ENCODE results near the gene NUBPL.
"Not testable (repeated sequence)": the region's sequence is repeated elsewhere in the genome, so short reads cannot be mapped to it uniquely, and the experiment has no call there.

Gene NUBPL

DNA sequence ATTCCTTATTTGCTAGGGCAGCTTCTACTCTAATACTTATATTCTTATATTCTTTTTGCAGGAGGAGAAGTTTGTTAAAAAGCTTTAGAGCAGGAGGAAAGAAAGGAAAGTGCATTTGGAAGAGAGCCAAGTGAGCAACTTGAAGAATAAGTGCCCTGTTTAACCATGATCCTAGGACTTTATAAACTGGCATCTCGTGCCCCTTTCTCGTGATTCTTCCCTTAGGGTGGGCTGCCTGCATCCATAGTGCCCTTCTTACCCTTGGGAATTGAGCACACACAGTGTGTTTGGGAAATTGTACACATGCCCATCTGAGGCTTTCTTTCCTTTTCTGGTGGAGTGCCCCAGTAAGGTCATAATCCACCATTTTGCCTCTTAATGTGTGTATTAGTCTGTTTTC, 141.9 kb downstream of the NUBPL start:
- no peak for TF ChIP-seq CTCF (conservative IDR thresholded peaks at IDR 0.05; ENCODE audit: low read depth, low read length)
- H3K36me3 ChIP-seq (ENCODE audit: insufficient read depth), result no peaks in the 10 kb centered on the region

GRCh38 chr14:31705731-31706130, 144.5 kb downstream of the NUBPL start:
- Histone ChIP-seq H3K4me3 (IDR thresholded peaks at IDR 0.05; ENCODE audit: insufficient read depth, low read depth, low read length) (no peak overlapping the region), H3K27me3 (ENCODE audit: insufficient read depth, low read depth) (no peaks in the 10 kb centered on the region), H4K20me1 (ENCODE audit: insufficient read depth) (no peaks in the 10 kb centered on the region), H3K36me3 (ENCODE audit: insufficient read depth) (no peaks in the 10 kb centered on the region), H2AFZ (ENCODE audit: low read depth) (no peak overlapping the region), H3K4me2 (no peak overlapping the region), H3K79me2 (ENCODE audit: insufficient read depth, low read depth) (no peaks in the 10 kb centered on the region), H3K4me1 (ENCODE audit: low read depth, poor library complexity, severe bottlenecking) (no peaks in the 10 kb centered on the region), H3K9ac (no peak overlapping the region), H3K27ac (no peak overlapping the region)
- TF ChIP-seq CTCF (conservative IDR thresholded peaks at IDR 0.05; ENCODE audit: low read depth, low read length), result no peak

More for the DNA sequence above, 141.9 kb downstream of the NUBPL start:
- H3K27ac ChIP-seq, result no peak overlapping the region
- H2AFZ ChIP-seq (ENCODE audit: low read depth), result no peak overlapping the region
- H3K4me2 ChIP-seq, result no peak overlapping the region
- H3K9ac ChIP-seq, result no peak overlapping the region
- no peaks in the 10 kb centered on the region for H4K20me1 ChIP-seq (ENCODE audit: insufficient read depth)
- H3K4me3 ChIP-seq (IDR thresholded peaks at IDR 0.05; ENCODE audit: insufficient read depth, low read depth, low read length), result no peak overlapping the region
- no peaks in the 10 kb centered on the region for H3K79me2 ChIP-seq (ENCODE audit: insufficient read depth, low read depth)
- H3K4me1 ChIP-seq (ENCODE audit: low read depth, poor library complexity, severe bottlenecking), result no peaks in the 10 kb centered on the region
- no peaks in the 10 kb centered on the region for H3K27me3 ChIP-seq (ENCODE audit: insufficient read depth, low read depth)

DNA sequence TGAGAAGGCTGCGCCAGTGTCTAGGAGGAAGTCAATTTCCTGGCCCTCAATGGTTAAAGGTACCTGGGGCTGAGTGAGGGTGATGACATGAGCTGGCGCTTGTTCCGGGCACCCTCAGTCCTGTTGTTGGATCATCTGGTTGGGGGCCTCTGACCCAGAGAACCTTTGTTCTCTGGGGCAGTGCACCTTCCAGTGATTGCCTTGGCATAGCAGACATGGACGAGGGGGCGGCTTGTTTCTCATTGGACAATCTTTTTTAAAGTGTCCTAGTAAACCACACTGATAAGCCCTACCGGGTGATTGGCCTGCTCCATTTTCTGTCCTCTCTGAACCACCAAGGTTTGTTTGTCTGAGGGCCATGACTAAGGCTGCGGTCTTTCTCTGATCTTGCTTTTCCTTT, 147.5 kb downstream of the NUBPL start:
- H3K4me1 ChIP-seq (ENCODE audit: low read depth, poor library complexity, severe bottlenecking); H3K27ac ChIP-seq; H3K9ac ChIP-seq; H3K36me3 ChIP-seq (ENCODE audit: insufficient read depth); H3K4me2 ChIP-seq; H2AFZ ChIP-seq (ENCODE audit: low read depth); H3K79me2 ChIP-seq (ENCODE audit: insufficient read depth, low read depth); H3K4me3 ChIP-seq (IDR thresholded peaks at IDR 0.05; ENCODE audit: insufficient read depth, low read depth, low read length); H4K20me1 ChIP-seq (ENCODE audit: insufficient read depth); H3K27me3 ChIP-seq (ENCODE audit: insufficient read depth, low read depth): not testable (repeated sequence)

DNA sequence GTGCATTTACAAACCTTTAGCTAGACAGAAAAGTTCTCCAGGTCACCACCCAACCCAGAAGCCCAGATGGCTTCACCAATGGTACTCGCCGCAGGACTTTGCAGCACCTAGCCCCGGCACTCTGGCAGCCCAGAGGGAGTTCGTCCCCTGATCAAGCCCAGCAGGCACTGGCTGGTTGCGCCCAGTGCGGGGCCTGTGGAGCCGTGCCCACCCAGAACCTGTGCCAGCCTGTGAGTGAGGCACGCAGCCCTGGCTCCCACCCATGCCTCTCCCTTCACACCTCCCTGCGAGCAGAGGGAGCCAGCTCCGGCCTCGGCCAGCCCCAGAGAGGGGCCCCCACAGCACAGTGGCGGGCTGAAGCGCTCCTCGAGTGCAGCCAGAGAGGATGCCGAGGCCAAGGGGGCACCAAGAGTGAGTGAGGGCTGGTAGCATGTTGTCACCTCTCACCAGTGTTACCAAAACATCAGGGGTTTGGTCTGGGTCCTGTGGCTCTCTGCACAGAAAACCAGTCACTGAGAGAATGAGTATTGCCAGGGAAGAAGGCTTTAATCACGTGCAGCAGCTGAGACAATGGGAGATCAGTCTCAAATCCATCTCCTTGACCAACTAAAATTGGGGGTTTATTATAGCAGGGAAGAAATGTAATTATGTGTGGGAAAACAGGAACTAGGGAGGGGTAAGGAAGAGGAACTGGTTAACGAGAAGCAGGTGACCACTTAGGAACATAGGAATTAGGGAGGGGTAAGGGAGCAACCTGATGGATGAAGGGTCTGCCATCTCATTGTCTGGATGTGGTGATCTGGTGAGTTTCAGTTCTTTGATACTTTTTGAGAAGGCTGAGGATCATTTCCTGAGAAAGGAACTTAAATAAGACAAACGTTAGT, 151.3 kb downstream of the NUBPL start:
- no peaks in the 10 kb centered on the region for H3K36me3 ChIP-seq (ENCODE audit: insufficient read depth)
- no peaks in the 10 kb centered on the region for H3K4me1 ChIP-seq (ENCODE audit: low read depth, poor library complexity, severe bottlenecking)
- H3K27ac ChIP-seq, result no peak overlapping the region
- no peak overlapping the region for H3K4me2 ChIP-seq
- no peaks in the 10 kb centered on the region for H3K79me2 ChIP-seq (ENCODE audit: insufficient read depth, low read depth)
- H4K20me1 ChIP-seq (ENCODE audit: insufficient read depth), result no peaks in the 10 kb centered on the region
- no peak overlapping the region for H3K4me3 ChIP-seq (IDR thresholded peaks at IDR 0.05; ENCODE audit: insufficient read depth, low read depth, low read length)
- H2AFZ ChIP-seq (ENCODE audit: low read depth), result no peak overlapping the region
- no peaks in the 10 kb centered on the region for H3K27me3 ChIP-seq (ENCODE audit: insufficient read depth, low read depth)
- no peak overlapping the region for H3K9ac ChIP-seq
- TF ChIP-seq CTCF (conservative IDR thresholded peaks at IDR 0.05; ENCODE audit: low read depth, low read length), result no peak

- Histone ChIP-seq H3K27me3 (ENCODE audit: insufficient read depth, low read depth) (no peaks in the 10 kb centered on the region), H3K27ac (no peak overlapping the region), H3K4me2 (no peak overlapping the region), H2AFZ (ENCODE audit: low read depth) (no peak overlapping the region), H3K4me1 (ENCODE audit: low read depth, poor library complexity, severe bottlenecking) (no peaks in the 10 kb centered on the region), H4K20me1 (ENCODE audit: insufficient read depth) (no peaks in the 10 kb centered on the region), H3K36me3 (ENCODE audit: insufficient read depth) (no peaks in the 10 kb centered on the region), H3K9ac (no peak overlapping the region), H3K79me2 (ENCODE audit: insufficient read depth, low read depth) (no peaks in the 10 kb centered on the region), H3K4me3 (IDR thresholded peaks at IDR 0.05; ENCODE audit: insufficient read depth, low read depth, low read length) (no peak overlapping the region)
- no peak for TF ChIP-seq CTCF (conservative IDR thresholded peaks at IDR 0.05; ENCODE audit: low read depth, low read length)
These were observed 155.0 kb downstream of the NUBPL start for GRCh38 chr14:31716208-31716607.
